Esophagus squamous epithelium (tissue), 5 donors: Measurements from ENCODE around the gene PIAS2. TPM values are rescaled to one million over a fixed set of nuclear protein-coding genes. Genes with fewer than 3 reads are reported as not detected.
"Not testable (repeated sequence)": the region's sequence is repeated elsewhere in the genome, so short reads cannot be mapped to it uniquely, and the experiment has no call there.

ENCODE experiments used
- DNase-seq: peaks from one replicate; lab custom pipeline; 2025; lab: John Stamatoyannopoulos, UW
- H3K27ac ChIP-seq, 4 donors: fragments of 200-600 bp; sonication (generic); one replicate each; pipeline ENCODE4 v1.5.1; 2016 to 2019; ENCODE audit warnings: mild to moderate bottlenecking in 1 of 4
- H3K27me3 ChIP-seq, 4 donors: fragments of 200-600 bp; sonication (generic); 1 replicate in 3 of 4; 2 replicates in 1 of 4; pipeline versions ENCODE4 v1.5.1 to v1.6.0; 2017 to 2021; ENCODE audit warnings: antibody characterized with exemption in 1 of 4
- H3K36me3 ChIP-seq, 3 donors: fragments of 200-600 bp; sonication (generic); one replicate each; pipeline ENCODE4 v1.5.1; 2016 to 2019
- H3K4me1 ChIP-seq, 3 donors: fragments of 200-600 bp; sonication (generic); one replicate each; pipeline ENCODE4 v1.5.1; 2017 to 2019
- H3K4me3 ChIP-seq, 4 donors: fragments of 200-600 bp; sonication (generic); 1 replicate in 3 of 4; 2 replicates in 1 of 4; pipeline ENCODE4 v1.5.1; 2016 to 2019; ENCODE audit warnings: mild to moderate bottlenecking in 2 of 4, moderate library complexity in 1 of 4
- H3K9me3 ChIP-seq, 3 donors: fragments of 200-600 bp; sonication (generic); one replicate each; pipeline ENCODE4 v1.5.1; 2016 to 2019
- POLR2A ChIP-seq, 4 donors: fragments of 450-650 bp; IDR thresholded peaks; one replicate each; pipeline ENCODE4 v1.6.1; 2017; ENCODE audit warnings: antibody characterized with exemption in 4 of 4, mild to moderate bottlenecking in 4 of 4, moderate library complexity in 3 of 4
- WGBS, 2 donors: methylation state at CpG; one replicate each; pipeline ENCODE4 v1.1.5; 2018; 5-methylcytosine and 5-hydroxymethylcytosine counted together
- intact Hi-C: fragments of 100-400 bp; cut with DNase I; formaldehyde crosslinking; loops from one replicate; pipeline ENCODE4 v1.15.0; 2022
- total RNA-seq, 4 donors: library from RNA; depleted of rRNA; stranded (reverse); fragments of >200 nt; gene quantifications; one replicate each; pipeline ENCODE4 v1.1.0, GENCODE V29; 2016
- TF ChIP-seq, protein P1 (sequence below), 6 experiments: fragments of 450-650 bp in 4 of 6; fragments of 200-600 bp in 2 of 6; sonication (generic) in 2 of 6; IDR thresholded peaks; one replicate each; pipeline ENCODE4 v1.5.1; 2016 to 2019; ENCODE audit warnings: antibody characterized with exemption in 6 of 6, mild to moderate bottlenecking in 4 of 6, moderate library complexity in 4 of 6
- donor health status: DM: yes; HTN: yes; CAD: no.

Gene PIAS2
- total RNA-seq, 4 donors from 2014 or later: 6.0 to 24.0 (median 12.0) TPM

DNA sequence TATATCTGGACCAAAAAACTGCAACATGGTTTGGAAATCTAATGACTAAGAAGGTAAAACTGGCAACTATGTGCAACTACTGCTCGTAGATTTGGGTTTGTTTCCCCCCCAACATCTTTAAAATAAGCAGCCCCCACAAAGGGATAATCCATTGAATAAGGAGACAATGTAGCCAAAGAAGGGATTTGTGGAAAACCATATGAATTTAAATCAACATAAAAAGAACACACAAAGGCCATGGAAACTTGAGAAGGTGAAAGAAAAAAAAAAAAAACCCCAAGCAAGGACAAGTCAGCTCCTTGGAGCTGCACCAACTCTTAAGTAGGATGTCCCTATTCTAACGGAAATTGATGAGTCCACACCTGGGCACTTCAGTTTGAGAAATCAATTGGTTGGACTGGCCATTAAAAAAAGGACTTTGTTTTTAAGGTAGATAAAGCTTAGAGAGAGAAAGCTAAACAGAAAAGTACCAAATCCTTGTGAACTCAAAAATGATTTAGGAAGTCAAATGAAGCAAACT lies 106.8 kb downstream of the PIAS2 start:
- Histone ChIP-seq H3K9me3 (no peaks in the 10 kb centered on the region), H3K36me3 (no peaks in the 10 kb centered on the region), H3K27ac (no peak overlapping the region), H3K4me3 (no peak overlapping the region), H3K4me1 (no peaks in the 10 kb centered on the region), H3K27me3 (no peaks in the 10 kb centered on the region)
- no peak for DNase-seq
- WGBS, 2 donors: 74 to 83% methylated on average over 2 of the region's 2 CpGs
- TF ChIP-seq, protein P1, sequence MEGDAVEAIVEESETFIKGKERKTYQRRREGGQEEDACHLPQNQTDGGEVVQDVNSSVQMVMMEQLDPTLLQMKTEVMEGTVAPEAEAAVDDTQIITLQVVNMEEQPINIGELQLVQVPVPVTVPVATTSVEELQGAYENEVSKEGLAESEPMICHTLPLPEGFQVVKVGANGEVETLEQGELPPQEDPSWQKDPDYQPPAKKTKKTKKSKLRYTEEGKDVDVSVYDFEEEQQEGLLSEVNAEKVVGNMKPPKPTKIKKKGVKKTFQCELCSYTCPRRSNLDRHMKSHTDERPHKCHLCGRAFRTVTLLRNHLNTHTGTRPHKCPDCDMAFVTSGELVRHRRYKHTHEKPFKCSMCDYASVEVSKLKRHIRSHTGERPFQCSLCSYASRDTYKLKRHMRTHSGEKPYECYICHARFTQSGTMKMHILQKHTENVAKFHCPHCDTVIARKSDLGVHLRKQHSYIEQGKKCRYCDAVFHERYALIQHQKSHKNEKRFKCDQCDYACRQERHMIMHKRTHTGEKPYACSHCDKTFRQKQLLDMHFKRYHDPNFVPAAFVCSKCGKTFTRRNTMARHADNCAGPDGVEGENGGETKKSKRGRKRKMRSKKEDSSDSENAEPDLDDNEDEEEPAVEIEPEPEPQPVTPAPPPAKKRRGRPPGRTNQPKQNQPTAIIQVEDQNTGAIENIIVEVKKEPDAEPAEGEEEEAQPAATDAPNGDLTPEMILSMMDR (IDR thresholded peaks at IDR 0.05): no peak
- no peak for TF ChIP-seq POLR2A (IDR thresholded peaks at IDR 0.05)
- intact Hi-C loops: no loop called here

GRCh38 chr18:46809145-46809544 lies 108.2 kb downstream of the PIAS2 start:
- intact Hi-C loops: no loop called here
- no peaks in the 10 kb centered on the region for H3K9me3 ChIP-seq
- no peaks in the 10 kb centered on the region for H3K36me3 ChIP-seq
- TF ChIP-seq, protein P1 (IDR thresholded peaks at IDR 0.05): no peak
- no peak for TF ChIP-seq POLR2A (IDR thresholded peaks at IDR 0.05)
- H3K4me1 ChIP-seq: no peaks in the 10 kb centered on the region
- H3K4me3 ChIP-seq: no peak overlapping the region
- no peak overlapping the region for H3K27ac ChIP-seq
- DNase-seq: no peak
- 92 to 100% methylated on average over 1 to 4 of the region's 5 CpGs for WGBS, 2 donors
- H3K27me3 ChIP-seq: no peaks in the 10 kb centered on the region

GRCh38 chr18:46795945-46796344 lies 121.4 kb downstream of the PIAS2 start:
- intact Hi-C loops, H3K9me3 ChIP-seq, H3K4me1 ChIP-seq, H3K4me3 ChIP-seq, DNase-seq, H3K36me3 ChIP-seq, H3K27me3 ChIP-seq, H3K27ac ChIP-seq: not testable (repeated sequence)
- WGBS, 2 donors: 85 to 90% methylated on average over 4 to 6 of the region's 6 CpGs

DNA sequence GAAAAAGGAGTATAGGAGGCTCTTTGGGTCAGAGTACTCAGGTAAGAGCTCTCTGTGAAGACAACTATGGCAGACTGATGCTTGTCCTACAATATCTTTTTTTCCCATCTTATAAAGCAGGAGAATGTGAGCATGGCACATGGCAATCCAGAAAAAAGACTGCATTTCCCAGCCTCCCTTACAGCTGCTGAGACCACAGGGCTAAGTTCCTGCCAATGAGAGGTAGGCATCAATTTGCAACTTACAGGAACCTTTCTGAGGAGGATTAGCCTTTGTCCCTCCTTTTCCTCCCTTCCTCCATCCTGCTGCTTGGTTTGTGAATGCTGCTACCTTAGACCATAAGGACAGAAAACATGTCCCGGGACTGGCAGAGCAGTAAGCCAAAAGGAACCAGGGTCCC lies 122.7 kb downstream of the PIAS2 start:
- Histone ChIP-seq H3K4me1 (no peaks in the 10 kb centered on the region), H3K27ac (no peak overlapping the region), H3K9me3 (no peaks in the 10 kb centered on the region), H3K36me3 (no peaks in the 10 kb centered on the region), H3K4me3 (no peak overlapping the region), H3K27me3 (no peaks in the 10 kb centered on the region)
- no peak for TF ChIP-seq POLR2A (IDR thresholded peaks at IDR 0.05)
- TF ChIP-seq, protein P1 (IDR thresholded peaks at IDR 0.05): no peak
- DNase-seq: no peak
- intact Hi-C loops: no loop called here
- WGBS, 2 donors: 55% methylated on average over 1 of the region's 1 CpG; no CpG with 5 or more reads in 1 of the 2 donors

- DNase-seq: no peak
- Histone ChIP-seq H3K9me3 (no peaks in the 10 kb centered on the region), H3K4me1 (no peaks in the 10 kb centered on the region), H3K36me3 (no peaks in the 10 kb centered on the region), H3K4me3 (no peak overlapping the region), H3K27ac (no peak overlapping the region), H3K27me3 (no peaks in the 10 kb centered on the region)
- TF ChIP-seq POLR2A (IDR thresholded peaks at IDR 0.05): no peak
- TF ChIP-seq, protein P1 (IDR thresholded peaks at IDR 0.05): no peak
- intact Hi-C loops: no loop called here
- 65 to 66% methylated on average over 2 to 3 of the region's 3 CpGs for WGBS, 2 donors
Observed at GRCh38 chr18:46793565-46793964, 123.7 kb downstream of the PIAS2 start.

GRCh38 chr18:46789088-46789487 lies 128.2 kb downstream of the PIAS2 start:
- TF ChIP-seq, protein P1 (IDR thresholded peaks at IDR 0.05): no peak
- no peak for TF ChIP-seq POLR2A (IDR thresholded peaks at IDR 0.05)
- WGBS, 2 donors: 78 to 82% methylated on average over 4 of the region's 4 CpGs
- intact Hi-C loops: no loop called here

More at GRCh38 chr18:46789088-46789487, 128.2 kb downstream of the PIAS2 start:
- Histone ChIP-seq H3K27ac (no peak overlapping the region), H3K36me3 (no peaks in the 10 kb centered on the region), H3K4me3 (no peak overlapping the region), H3K27me3 (no peaks in the 10 kb centered on the region), H3K4me1 (no peaks in the 10 kb centered on the region), H3K9me3 (no peaks in the 10 kb centered on the region)
- DNase-seq: no peak
